GM12864 (cell line): Measurements from ENCODE around the gene POM121L2.
"Not testable (repeated sequence)": the region's sequence is repeated elsewhere in the genome, so short reads cannot be mapped to it uniquely, and the experiment has no call there.

ENCODE experiments used
- DNase-seq: peaks from one replicate; pipeline ENCODE4 v3.0.0-alpha.2; 2011; ENCODE audit warnings: low read depth
- H3K4me3 ChIP-seq: 2 replicates; pipeline ENCODE4 v1.5.1; 2011; ENCODE audit warnings: mild to moderate bottlenecking, low read depth, low read length, control low read depth
- TF ChIP-seq, protein P1 (sequence below): IDR thresholded peaks from 2 replicates; pipeline ENCODE4 v1.5.1; 2011; ENCODE audit warnings: low read depth, mild to moderate bottlenecking, moderate library complexity, low read length, control low read depth, inconsistent platforms; ENCODE audit errors: missing control alignments

POM121L2 gene

DNA sequence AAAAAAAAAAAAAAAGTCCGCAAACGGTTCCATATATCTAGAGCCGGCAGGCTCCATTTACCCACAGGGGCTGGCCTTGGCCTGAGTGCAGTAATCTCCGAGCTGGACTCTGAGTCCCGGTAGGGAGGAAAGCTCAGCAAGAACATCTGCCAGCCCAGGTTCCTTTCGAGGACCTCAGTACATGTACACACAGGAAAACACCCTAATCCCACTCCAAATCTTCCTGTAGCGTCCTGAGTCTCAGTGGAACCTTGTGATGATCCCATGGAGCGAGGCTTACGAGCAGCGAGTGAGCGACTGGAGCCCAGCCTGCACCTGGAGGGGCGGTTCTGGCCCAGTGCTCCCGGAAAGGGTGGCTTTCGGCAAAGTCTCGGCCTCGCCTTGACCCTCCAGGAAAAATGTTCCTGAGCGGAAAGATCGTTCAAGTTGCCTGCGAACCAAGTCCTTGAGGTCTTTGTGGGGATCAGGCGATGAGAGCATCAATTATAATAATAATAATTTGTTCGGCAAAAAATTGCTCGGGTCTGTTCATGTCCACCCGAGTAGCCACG is 32.5 kb downstream of the POM121L2 start:
- TF ChIP-seq, protein P1, sequence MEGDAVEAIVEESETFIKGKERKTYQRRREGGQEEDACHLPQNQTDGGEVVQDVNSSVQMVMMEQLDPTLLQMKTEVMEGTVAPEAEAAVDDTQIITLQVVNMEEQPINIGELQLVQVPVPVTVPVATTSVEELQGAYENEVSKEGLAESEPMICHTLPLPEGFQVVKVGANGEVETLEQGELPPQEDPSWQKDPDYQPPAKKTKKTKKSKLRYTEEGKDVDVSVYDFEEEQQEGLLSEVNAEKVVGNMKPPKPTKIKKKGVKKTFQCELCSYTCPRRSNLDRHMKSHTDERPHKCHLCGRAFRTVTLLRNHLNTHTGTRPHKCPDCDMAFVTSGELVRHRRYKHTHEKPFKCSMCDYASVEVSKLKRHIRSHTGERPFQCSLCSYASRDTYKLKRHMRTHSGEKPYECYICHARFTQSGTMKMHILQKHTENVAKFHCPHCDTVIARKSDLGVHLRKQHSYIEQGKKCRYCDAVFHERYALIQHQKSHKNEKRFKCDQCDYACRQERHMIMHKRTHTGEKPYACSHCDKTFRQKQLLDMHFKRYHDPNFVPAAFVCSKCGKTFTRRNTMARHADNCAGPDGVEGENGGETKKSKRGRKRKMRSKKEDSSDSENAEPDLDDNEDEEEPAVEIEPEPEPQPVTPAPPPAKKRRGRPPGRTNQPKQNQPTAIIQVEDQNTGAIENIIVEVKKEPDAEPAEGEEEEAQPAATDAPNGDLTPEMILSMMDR = no peak
- no peak for DNase-seq
- peak overlapping the region; percentile 53 for H3K4me3 ChIP-seq

DNA sequence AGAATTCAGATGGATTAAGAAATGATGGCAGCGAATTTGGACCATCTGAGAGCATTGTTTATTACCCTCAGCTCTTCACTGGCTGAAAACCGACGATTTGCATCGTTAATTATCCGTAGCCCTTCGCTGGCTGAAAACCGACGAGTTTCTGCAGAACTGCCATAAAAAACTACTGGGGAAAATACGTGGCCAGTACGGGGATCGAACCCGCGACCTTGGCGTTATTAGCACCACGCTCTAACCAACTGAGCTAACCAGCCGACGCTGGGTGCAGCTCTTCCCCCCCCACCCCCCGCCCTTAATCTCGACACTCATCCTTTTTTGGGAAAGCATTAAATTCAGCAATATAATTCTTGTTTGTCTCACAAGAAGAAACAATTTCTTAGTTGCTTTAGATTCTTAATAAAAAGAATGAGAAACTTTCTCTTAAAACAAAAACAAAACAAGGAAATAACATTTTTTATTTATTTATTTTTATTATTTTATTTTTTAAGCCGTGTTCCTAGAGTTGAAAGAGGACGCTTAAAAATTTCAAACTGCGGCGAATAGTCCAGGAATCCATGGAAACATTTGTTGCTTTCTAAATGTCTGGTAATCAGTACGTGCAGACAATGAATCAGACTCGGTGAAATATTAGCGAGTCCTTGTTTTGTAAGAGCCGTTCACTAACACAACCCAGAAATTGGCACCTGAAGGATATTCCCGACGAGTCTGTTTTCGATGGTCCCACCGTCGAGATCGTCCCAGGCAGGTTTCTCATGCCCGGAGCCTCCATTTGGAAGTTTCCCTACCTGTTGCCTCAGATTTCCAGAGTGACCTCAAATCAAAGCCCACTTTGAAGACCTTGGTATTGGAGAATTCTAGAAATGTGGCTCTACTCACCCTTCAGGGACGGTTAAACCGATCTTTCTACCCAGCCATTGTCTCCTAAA is 36.8 kb downstream of the POM121L2 start:
- H3K4me3 ChIP-seq = no peak overlapping the region
- no peak for DNase-seq
- TF ChIP-seq, protein P1 = no peak

DNA sequence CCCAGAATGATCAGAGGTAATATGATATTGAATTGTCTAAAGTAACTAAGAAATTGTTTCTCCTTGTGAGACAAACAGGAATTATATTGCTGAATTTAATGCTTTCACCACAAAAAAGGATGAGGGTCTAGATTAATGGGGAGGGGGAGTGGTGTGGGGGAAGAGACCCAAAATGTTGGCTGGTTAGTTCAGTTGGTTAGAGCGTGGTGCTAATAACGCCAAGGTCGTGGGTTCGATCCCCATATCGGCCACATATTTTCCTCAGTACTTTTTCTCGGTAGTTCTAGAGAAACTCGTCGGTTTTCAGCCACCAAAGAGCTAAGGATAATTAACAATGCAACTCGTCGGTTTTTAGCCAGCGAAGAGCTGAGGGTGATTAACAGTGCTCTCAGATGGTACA is 38.3 kb downstream of the POM121L2 start:
- no peak for DNase-seq
- no peak overlapping the region for H3K4me3 ChIP-seq
- TF ChIP-seq, protein P1 = no peak

DNA sequence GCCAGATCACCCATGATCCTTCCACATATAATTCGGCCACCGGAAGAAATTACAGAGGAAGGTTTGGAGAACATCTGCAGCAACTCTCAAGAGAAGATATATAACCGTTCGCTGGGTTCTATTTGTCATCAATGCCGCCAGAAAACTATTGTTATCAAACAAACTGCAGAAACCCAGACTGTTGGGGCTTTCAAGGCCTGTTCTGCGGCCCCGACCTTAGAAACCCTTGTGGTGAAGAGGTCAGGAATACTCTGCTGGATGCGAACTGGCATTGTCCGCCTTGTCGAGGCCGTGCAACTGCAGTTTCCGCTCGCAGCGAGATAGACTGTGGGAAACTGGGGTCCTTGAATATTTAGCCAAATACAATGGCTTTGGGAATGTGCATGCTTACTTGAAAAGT is 43.3 kb downstream of the POM121L2 start:
- TF ChIP-seq, protein P1 = no peak
- no peak overlapping the region for H3K4me3 ChIP-seq

DNA sequence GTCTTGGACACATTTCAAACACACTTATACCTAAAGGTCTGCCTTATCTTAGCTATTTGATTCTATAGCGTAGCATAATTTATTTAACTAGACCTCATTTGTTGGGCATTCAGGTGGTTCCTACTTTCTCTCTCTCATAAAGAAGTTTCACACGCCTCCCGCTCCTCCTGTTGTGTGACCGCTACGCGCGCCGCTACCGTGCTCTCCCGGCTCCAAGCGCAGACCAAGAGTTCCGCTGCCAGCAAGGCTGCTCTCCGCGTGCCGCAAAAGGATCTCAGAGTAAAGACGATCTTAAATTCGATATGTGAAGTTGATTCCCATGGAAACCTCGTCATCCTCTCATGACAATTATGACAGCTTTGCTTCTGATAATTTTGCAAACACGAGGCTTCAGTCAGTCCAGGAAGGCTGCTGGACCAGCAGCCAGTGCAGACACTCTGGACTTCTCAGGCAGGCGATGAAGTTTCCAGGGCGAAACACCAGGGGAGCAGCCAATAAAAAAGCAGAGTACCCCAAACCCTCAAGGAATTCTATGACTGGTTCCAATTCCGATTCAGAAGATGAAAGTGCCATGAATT is 44.1 kb downstream of the POM121L2 start:
- DNase-seq = no peak
- TF ChIP-seq, protein P1 = no peak
- H3K4me3 ChIP-seq = peak overlapping the region; percentile 19; the same call in 1 of the 2 replicates

More for the DNA sequence above, 43.3 kb downstream of the POM121L2 start:
- DNase-seq = no peak

DNA sequence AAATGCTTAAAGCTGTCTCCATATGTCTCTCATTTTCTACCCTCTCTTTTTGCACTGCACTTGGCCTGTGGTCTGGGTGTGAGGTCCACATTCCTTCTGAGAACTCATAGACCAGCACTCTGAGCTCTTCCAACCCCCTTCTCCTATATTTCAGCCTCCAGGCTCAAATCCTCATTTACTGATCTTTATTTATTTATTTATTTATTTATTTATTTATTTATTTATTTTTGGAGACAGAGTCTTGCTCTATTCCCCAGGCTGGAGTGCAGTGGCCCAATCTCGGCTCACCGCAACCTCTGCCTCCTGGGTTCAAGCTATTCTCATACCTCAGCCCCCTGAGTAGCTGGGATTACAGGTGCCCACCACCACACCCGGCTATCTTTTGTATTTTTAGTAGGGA is 45.1 kb downstream of the POM121L2 start:
- H3K4me3 ChIP-seq, DNase-seq: not testable (repeated sequence)

DNA sequence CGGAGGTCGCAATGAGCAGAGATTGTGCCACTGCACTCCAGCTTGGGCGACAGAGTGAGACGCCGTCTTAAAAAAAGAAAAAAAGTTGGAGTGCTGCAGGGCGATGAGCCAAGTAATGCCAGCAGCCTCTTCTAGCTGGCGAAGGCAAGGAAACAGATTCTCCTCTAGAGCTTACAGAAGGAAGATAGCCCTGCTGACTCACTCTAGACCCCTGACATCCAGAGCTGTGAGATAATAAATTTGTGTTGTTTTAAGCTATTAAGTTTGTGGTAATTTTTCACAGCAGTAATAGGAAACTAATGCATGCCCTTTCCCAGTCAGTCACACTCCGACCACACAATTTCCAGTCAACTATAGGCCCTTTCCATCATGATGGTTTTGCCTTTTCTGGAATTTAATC is 48.2 kb downstream of the POM121L2 start:
- DNase-seq = no peak
- TF ChIP-seq, protein P1 = no peak
- H3K4me3 ChIP-seq = no peak overlapping the region
